ENCODE results near the gene RARS2.

DNA sequence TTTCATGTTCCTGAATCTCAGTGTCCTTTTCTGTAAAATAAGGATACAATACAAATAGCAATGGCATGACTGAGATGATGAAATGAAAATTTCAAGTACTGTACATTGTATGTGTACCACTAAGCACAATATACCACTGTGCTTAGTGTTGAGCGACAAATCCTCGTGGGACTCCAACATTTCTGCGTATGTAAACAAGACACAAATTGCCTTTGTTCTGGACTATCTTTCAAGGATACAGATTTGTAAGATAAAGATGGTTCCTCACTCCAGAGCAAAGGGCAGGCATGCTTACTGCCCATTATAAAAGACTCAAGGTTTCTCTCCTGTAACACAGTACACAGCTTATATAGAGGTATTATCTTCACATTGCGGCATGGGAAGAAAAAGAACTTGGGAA, 6.0 kb downstream of the RARS2 start:
- no peak for TF ChIP-seq MAX (IDR thresholded peaks at IDR 0.05; ENCODE audit: insufficient read depth, insufficient read length)
- no peak for TF ChIP-seq POLR2A (IDR thresholded peaks at IDR 0.05; ENCODE audit: low read depth, low read length)
- TF ChIP-seq, protein P1, sequence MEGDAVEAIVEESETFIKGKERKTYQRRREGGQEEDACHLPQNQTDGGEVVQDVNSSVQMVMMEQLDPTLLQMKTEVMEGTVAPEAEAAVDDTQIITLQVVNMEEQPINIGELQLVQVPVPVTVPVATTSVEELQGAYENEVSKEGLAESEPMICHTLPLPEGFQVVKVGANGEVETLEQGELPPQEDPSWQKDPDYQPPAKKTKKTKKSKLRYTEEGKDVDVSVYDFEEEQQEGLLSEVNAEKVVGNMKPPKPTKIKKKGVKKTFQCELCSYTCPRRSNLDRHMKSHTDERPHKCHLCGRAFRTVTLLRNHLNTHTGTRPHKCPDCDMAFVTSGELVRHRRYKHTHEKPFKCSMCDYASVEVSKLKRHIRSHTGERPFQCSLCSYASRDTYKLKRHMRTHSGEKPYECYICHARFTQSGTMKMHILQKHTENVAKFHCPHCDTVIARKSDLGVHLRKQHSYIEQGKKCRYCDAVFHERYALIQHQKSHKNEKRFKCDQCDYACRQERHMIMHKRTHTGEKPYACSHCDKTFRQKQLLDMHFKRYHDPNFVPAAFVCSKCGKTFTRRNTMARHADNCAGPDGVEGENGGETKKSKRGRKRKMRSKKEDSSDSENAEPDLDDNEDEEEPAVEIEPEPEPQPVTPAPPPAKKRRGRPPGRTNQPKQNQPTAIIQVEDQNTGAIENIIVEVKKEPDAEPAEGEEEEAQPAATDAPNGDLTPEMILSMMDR (IDR thresholded peaks at IDR 0.05; ENCODE audit: extremely low read depth in 1 of 2, insufficient read depth in 1 of 2, low read depth in 1 of 2, low read length in 2 of 2), result no peak
- no peak for TF ChIP-seq EZH2 (IDR thresholded peaks at IDR 0.05; ENCODE audit: borderline replicate concordance, low read depth, low read length, severe bottlenecking)
- no peak for TF ChIP-seq POLR2AphosphoS5 (IDR thresholded peaks at IDR 0.05; ENCODE audit: insufficient read depth, low read depth, low read length)
- TF ChIP-seq MYC (IDR thresholded peaks at IDR 0.05; ENCODE audit: low read depth, low read length), result no peak
- no peak for TF ChIP-seq JUN (IDR thresholded peaks at IDR 0.05; ENCODE audit: borderline replicate concordance, insufficient read depth, insufficient read length, low read depth)
